ENCODE measurements around the gene STK10.

DNA sequence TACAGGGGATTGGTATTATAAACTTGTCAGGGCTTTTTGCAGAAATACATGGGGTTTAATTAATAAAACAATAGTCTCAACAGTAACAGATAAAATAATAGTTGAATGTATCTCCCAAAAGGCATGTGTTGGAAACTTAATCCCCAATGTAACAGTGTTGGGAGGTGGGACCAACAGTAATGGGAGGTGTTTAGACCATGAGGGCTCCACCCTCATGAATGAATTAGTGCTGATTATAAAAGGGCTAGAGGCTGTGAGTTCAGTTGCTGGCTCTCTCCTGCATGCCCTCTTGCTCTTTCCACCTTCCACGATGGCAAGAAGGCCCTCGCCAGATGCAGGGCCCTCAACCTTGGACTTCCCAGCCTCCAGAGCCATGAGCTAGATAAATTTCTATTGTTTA, 56.3 kb downstream of the STK10 start:
- TF ChIP-seq CTCF (conservative IDR thresholded peaks at IDR 0.05) (no peak), ZFX (IDR thresholded peaks at IDR 0.05) (no peak)
